Vagina (tissue), 2 donors: ENCODE data around the gene PCBP3.

Source experiments
- POLR2A ChIP-seq, 2 donors: fragments of 450-650 bp; IDR thresholded peaks; one replicate each; pipeline ENCODE4 v1.6.1; 2017; ENCODE audit warnings: antibody characterized with exemption in 2 of 2, mild to moderate bottlenecking in 2 of 2, moderate library complexity in 2 of 2
- TF ChIP-seq, protein P1 (sequence below), 3 experiments: fragments of 450-650 bp in 2 of 3; fragments of 200-600 bp in 1 of 3; sonication (generic) in 1 of 3; IDR thresholded peaks; one replicate each; pipeline ENCODE4 v1.5.1; 2017 to 2019; ENCODE audit warnings: antibody characterized with exemption in 3 of 3, mild to moderate bottlenecking in 2 of 3, moderate library complexity in 2 of 3

DNA sequence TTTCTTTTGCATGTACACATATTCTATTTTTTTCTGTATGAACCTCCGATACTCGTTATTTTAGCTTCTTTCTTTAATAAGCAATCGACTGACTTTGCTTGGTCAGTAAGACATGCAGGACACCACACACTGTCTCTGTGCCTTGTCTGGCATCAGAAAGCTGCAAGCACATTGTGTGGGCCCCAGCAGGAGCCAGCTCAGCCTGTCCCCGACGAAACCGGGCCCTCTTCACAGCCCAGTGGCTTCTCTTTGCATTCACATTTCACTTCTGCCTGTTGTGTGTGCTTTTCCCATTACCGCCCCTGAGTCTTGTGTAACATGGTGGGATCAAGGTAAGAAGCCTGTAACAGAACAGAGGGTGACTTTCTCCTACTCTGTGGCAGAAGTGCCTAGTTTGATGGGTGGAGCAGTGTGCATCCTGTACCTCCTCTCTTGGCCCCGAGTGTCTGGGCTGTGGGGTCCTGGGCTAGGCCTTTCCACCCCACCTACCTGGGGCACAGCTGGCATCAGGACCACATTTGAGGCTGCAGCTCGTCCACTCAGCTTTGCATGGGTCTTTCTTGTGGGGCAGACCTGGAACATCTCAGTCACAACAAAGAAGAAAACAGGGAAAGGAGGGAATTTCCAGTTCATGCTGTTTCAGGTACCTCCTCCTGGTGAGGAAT, 219.2 kb downstream of the PCBP3 start:
- TF ChIP-seq, protein P1, sequence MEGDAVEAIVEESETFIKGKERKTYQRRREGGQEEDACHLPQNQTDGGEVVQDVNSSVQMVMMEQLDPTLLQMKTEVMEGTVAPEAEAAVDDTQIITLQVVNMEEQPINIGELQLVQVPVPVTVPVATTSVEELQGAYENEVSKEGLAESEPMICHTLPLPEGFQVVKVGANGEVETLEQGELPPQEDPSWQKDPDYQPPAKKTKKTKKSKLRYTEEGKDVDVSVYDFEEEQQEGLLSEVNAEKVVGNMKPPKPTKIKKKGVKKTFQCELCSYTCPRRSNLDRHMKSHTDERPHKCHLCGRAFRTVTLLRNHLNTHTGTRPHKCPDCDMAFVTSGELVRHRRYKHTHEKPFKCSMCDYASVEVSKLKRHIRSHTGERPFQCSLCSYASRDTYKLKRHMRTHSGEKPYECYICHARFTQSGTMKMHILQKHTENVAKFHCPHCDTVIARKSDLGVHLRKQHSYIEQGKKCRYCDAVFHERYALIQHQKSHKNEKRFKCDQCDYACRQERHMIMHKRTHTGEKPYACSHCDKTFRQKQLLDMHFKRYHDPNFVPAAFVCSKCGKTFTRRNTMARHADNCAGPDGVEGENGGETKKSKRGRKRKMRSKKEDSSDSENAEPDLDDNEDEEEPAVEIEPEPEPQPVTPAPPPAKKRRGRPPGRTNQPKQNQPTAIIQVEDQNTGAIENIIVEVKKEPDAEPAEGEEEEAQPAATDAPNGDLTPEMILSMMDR (IDR thresholded peaks at IDR 0.05) = no peak
- TF ChIP-seq POLR2A (IDR thresholded peaks at IDR 0.05) = no peak
